Measurements from ENCODE around the gene MAGEA9B.
A peak's percentile ranks its signal among the peaks of the same experiment; 100 is the strongest.
"Not testable (repeated sequence)": the region's sequence is repeated elsewhere in the genome, so short reads cannot be mapped to it uniquely, and the experiment has no call there.

The MAGEA9B gene, protein sequence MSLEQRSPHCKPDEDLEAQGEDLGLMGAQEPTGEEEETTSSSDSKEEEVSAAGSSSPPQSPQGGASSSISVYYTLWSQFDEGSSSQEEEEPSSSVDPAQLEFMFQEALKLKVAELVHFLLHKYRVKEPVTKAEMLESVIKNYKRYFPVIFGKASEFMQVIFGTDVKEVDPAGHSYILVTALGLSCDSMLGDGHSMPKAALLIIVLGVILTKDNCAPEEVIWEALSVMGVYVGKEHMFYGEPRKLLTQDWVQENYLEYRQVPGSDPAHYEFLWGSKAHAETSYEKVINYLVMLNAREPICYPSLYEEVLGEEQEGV

DNA sequence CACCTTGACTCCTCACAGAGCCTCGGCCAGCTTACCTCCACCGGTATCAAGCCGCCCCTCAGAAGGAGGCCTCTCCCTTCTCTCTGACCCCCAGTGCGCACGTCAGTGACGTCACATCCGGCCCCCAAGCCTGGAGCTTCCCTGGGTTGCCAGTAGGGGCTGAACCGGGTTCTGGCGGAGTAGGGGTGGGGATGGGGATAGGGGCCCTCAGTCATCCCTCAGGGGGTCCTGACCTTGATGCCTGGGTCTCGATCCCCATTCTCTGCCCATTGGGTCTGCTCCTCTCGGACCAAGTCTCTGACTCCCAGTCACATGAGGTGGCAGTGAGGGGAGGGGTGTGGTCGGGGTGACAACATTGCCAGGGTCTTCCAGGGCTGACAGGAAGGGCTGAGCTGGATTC is at the start of gene MAGEA9B:
Gene MAGEA9B (minus strand): TSS at position 101 of the 400 bp plus-strand sequence. CDS start 4,280 bp downstream, outside the sequence.
- DNase-seq (ENCODE audit: low read depth) = not testable (repeated sequence)

DNA sequence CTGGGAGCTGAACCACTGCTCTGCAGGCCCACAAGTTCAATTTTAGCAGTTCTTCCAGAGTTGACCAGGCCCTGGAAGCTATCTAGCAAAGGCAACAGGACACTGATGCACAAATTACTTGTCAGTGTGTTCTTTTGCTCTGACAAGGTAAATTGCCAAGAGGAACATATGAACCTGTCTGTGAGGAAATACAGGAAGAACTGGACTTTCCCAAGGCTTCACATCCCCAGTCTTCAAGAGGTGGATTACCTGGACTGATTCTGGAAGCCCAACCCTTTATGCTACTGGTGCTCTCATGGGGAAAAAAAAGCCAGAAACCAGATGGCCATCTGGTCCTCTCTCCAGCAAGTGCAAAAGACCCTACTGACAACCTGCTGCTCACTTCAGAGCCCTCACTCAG is 46.3 kb upstream of the MAGEA9B start:
- no peak for DNase-seq (ENCODE audit: low read depth)

DNA sequence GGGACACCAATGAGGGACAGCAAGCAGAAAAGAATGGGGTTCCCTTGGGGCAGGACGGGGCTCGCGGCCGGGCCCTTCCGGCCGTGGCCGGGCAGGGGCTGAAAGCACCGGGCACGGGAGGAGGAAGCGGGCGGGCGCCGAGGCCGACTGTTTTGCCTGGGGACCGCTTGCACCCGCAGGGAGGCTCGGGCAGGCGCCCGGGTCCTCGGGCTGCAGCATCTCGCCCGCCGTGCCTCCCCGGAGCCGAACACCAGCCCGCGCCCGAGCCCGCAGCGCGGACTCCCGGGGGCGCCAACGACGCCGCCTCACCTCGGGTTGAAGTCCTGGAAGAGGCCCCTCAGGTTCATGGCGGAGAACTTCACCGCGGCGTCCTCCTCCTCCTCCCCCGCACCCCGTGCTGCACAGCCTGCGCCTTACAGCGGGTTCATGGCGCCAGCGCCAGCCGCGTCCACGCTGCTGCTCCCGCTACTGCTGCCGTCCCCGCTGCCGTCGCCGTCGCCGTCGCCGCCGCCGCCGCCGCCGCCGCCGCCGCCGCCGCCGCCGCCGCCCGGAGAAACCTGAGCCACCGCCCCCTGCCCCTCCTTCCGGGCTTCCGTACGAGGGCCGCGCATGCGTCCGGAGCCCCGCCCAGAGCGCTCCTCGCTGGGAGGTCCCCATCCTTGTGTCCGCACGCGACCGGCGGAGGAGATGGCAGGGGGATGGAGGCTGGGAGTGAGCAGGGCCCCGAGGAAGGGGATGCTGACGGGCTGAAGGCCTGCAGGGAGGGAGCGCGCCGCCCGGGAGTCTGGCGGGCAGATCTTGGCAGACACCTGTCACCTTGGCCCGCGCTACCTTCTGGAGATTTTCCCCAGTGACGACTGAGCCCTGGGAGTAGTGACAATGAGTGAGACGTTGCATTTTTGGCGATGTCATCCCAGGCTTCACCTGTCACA is 44.2 kb upstream of the MAGEA9B start, which contains the start of gene TMEM185A:
Gene TMEM185A (minus strand): TSS at position 559 of the 932 bp plus-strand sequence. CDS start 212 bp downstream, at position 347.
- DNase-seq (ENCODE audit: low read depth) = peak; percentile 52

DNA sequence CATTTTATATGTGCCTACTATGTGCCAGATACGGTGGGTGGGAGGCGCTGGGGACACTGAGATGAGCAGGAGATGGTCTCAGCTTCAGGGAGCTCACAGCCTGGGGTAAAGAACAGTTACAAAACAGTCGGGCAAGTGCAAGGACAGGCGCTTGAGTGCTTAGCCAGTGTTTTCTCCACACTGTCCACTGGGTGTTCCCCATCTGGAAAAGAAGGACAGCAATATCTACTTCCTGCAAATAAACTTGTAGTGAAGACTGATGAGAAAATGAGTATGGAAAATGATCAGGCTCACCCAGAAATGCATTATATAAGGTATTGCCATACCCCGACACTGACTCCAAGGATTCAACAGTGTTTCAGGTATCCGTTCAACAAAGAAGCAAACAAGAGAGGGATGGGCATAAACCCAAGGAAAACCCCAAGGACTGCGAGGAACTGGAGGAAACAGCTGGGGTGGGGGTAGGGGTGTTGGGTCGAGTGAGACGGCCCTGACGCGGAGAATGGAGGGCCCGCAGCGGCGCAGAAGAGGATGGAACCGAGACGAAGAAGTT is 43.5 kb upstream of the MAGEA9B start:
- DNase-seq (ENCODE audit: low read depth) = no peak

DNA sequence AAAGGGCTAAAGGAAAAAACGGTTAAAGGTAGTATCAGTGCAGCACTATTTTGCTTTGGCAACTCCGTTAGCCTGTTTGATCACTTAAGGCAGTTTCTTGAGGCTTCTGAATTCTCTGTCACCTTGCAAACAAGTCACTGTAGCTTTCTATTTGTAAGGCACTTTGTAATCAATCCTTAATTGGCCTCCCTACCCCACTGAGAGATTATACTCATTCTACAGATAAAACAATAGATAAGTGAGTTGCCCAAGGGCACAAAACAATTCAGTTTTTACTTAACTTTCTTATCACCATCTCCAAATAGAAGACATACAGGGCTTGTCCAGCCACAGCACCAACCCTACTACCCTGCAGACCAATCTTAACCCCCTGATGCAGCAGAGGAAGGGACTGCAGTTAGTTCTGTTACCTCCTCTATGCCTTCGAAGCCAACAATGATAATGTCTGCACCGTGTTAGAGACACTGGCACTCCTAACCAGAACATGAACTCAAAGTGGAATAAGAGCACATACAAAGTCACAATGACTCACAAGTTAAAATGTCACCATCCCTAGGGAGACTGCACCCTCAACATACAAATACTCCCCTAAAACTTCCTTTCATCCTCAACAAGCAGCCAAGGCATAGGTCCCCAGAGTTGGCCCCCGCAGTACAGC is 42.6 kb upstream of the MAGEA9B start:
- DNase-seq (ENCODE audit: low read depth) = no peak

DNA sequence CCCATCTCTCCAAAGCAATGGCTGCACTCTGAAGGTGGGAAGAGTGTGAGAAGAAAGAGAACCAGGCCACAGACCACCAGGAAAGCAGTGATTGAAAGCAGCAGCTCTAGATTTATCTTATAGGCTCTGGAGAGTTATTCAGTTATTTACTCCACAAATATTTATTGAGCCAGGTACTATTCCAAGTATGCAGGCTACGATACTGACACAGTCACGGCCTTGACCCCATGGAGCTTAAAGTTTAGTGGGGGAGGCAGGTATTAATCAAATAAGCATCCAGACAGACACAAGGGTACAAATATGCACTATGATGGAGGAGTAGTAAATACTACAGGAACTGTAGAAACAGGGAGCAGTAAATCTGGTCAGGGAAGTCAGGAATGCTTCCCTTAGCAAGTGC is 41.5 kb upstream of the MAGEA9B start:
- no peak for DNase-seq (ENCODE audit: low read depth)

DNA sequence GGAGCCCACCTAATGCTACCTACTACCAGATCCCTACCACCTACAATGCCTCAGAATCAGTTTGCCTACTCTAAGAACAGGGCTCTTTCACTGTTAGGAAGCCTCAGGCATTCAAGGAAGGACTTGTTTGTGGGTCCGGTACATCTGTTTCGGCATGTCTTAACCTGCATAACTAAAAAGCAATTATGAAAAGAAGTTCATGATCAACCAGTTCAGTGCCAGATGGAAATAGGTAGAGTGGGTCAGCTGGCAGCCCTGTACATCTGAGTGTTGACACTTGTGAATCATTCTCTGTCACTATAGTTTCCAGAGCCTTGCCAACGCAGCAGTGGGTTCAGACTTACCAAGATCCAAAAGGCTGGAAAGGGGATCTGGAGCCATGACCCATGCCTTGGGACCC is 41.0 kb upstream of the MAGEA9B start:
- DNase-seq (ENCODE audit: low read depth) = no peak

DNA sequence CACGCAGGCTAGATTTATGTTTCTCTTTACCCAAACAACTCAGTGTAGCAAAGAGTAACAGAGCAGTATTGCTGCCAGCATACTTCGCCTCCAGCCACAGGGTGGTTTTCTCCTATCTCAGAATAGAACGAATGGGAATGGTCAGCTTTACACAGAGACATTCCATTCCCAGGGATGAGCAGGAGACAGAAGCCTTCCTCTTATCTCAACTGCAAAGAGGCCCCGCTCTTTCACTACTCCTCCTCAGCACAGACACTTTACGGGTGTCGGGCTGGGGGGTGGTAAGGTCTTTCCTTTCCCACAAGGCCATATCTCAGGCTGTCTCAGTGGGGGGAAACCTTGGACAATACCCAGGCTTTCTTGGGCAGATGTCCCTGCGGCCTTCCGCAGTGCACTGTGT is 39.6 kb upstream of the MAGEA9B start:
- DNase-seq (ENCODE audit: low read depth) = not testable (repeated sequence)

DNA sequence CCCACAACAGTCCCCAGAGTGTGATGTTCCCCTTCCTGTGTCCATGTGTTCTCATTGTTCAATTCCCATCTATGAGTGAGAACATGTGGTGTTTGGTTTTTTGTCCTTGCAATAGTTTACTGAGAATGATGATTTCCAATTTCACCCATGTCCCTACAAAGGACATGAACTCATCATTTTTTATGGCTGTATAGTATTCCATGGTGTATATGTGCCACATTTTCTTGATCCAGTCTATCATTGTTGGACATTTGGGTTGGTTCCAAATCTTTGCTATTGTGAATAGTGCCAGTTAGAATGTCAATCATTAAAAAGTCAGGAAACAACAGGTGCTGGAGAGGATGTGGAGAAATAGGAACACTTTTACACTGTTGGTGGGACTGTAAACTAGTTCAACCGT is 32.4 kb upstream of the MAGEA9B start:
- DNase-seq (ENCODE audit: low read depth) = not testable (repeated sequence)

DNA sequence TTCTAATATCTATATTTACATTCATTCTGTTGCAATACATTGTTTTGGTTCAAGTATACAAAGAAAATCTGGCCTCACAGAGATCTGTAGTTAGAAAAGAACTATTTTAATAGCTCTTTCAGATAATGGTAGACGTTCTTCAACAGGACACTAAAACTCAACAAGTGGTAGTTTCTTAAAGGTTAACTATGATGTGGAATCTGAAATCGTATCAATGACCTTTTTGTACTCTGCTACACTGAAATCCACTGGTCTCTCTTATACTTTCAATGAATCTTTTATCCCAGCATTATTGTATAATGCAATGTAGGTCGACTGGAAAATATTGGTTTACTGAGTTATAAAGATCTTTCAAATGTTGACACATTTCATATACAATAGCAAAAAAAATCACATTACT is 31.6 kb upstream of the MAGEA9B start:
- DNase-seq (ENCODE audit: low read depth) = no peak

DNA sequence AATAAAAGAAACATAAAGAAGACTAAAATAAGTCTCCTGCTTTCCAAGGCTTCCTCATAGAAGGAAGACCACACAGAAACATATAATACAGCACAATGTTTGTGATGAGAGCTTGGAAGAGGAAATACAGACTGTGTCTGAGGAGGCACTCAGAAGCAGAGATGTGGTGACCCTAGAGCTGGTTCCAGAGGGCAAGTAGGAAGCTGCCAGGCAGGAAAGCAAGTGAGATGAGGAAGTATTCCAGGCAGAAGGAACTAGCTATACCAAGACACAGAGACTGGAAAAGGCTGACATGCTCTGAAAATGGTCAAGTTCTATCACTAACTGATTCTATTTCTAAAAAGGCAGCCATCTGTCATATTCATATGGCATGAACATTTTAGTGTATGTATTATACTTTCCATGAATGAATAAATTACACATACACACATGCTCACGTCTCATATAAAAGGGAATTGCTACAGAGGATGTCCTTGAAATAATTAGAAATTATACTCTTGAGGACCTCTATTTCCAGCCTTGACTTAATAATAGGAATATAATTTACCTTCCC is 24.4 kb upstream of the MAGEA9B start:
- no peak for DNase-seq (ENCODE audit: low read depth)

DNA sequence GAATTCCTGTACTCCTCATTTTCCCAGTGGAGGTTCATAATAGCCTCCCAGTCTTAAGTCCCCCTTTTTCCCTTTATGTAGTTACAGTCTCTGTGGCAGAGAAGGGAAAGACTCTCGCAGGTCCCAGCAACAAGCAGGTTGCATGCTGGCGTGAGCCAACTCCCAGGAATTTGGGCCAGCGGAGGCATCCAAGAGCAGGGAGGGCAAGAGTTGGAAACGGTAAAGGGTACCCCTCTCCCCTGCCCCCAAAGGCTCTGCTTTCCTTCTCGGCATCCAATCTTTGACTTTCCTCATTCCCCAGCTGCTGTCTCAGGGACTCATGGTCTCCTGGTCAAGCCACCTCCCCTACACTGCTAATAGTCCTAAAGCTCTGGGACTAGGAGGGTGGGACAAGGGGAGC is 23.3 kb upstream of the MAGEA9B start:
- no peak for DNase-seq (ENCODE audit: low read depth)

DNA sequence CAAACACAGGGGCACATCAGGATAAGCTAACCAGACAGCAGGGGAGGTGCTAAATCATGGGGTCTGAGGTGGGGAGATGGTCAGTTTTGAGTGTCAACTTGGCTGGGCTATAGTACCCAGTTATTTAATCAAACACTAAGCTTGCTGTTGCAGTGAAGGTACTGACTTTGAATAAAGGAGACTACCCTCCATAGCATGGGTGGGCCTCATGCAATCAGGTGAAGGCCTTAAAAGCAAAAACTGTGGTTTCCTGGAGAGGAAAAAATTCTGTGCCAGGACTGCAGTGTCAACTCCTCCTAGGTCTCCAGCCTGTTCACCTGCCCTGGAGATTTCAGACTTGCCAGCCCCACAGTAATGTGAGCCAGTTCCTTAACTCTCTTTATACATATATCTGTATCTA is 20.4 kb upstream of the MAGEA9B start:
- DNase-seq (ENCODE audit: low read depth) = no peak

DNA sequence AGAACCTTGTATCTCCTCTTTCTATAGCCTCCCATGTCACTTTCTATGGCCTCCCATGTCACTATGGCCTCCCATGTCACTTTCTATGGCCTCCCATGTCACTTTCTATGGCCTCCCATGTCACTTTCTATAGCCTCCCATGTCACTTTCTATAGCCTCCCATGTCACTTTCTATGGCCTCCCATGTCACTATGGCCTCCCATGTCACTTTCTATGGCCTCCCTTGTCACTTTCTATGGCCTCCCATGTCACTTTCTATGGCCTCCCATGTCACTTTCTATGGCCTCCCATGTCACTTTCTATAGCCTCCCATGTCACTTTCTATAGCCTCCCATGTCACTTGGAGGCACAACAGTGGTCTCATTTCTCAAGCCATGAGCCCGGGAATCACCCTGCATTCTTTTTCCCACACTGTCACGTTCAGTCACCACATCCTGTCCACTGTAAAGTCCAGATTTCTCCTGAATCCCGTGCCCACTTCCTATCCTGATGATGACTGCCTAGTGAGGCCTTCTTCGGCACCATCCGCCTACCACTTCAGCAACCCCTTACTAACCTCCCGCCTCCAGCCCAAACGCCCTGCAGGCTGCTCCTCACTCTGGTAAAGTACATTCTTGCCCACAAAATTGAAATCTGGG is 18.1 kb upstream of the MAGEA9B start:
- DNase-seq (ENCODE audit: low read depth) = not testable (repeated sequence)

DNA sequence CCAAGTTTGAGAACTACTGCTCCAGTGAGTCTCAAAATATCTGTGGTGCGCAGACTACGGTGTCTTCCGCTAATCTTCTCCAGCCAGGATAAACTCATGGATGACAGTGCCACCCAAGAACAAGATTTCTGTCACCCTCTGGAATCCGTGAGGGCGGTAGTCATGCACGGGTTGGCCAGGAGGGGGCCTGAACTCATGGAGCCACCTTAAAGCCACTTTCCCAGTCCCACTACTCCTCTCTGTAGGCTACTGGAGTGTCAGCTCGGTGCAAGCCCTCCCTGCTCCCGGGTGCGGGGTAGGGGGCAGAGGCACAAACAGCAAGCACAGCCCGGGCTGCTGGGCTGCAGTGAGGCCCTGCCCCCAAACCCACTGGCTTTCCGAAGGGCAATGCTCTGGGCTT is 11.3 kb upstream of the MAGEA9B start:
- DNase-seq (ENCODE audit: low read depth) = not testable (repeated sequence)

DNA sequence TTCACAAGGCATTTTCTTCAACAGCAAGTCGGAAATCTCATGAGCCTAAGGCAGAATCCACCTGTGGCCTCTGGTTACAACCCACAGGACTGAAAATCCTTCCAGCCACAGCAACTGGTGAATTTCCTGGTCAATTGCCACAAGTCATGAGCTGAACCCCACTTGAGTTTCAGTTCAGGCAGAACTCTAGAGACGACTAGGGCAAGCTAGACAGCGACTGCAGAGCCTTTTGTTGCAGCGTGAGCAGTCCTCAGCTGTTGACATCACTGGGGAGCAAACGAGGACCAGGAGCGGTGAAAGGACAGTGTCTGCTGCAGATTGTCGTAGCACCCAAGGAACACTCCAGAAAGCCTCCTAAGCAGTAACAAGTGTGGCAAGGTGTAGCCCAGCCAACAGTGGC is 8.7 kb upstream of the MAGEA9B start:
- DNase-seq (ENCODE audit: low read depth) = not testable (repeated sequence)

DNA sequence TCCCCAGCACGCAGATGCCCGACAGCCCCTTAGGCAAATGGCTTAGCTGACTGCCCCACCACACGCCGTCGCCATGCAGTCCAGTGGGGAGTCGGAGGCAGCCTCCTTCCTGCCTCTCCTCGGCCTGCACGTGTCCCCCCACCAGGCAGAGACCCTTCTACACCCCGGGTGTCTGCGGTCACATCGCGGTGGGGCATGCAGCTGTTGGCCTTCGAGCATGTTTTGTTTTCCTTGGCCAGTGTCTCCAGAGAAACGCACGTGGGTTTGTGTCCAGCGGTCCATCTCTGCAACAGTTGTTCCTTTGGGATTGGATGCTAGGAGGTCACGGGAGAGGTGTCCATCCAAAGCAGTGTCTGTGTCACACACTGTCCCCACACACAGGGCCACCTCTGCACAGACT is 8.0 kb upstream of the MAGEA9B start, which contains the start of gene HSFX2:
Gene HSFX2 (minus strand): TSS at position 101 of the 400 bp plus-strand sequence. CDS start 614 bp downstream, outside the sequence.
- DNase-seq (ENCODE audit: low read depth) = not testable (repeated sequence)

DNA sequence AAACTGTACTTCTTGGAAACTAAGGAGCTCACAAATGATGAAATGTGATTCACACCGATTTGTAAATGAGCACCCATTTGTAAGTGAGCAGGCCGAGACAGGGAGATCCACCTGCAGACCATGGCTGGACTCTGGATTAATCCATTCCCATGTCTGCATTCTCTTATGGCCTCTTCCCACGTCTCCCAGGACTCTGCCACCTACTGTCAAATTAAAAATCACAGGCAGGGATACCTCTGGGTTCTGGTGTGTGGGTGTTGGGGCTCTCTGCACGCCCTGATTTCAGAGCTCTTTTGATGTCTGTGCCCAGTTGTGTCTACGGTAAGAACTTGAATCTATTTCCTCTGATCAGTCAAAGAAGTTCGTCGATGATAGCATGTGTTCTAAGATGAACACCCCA is 3.7 kb upstream of the MAGEA9B start:
- DNase-seq (ENCODE audit: low read depth) = not testable (repeated sequence)

DNA sequence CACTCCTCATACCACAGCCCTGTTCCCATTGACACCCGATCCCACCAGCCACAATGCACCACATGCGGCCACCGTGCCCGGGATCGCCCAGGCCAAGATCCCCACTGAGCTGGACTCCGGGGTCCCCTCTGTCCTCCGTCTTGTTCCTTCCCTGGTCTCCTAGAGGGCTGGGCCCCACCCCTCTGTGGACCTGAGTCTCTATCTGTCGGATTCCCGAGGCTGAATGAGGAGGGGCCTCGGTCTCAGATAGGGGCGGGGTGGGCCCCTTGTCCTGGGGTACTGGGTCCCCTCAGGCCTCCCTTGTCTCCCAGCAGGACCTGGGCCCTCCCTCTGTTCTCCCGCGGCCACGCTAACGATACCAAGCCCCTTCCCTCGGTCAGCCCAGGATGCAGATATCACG is 1.6 kb downstream of the MAGEA9B start:
- DNase-seq (ENCODE audit: low read depth) = not testable (repeated sequence)

DNA sequence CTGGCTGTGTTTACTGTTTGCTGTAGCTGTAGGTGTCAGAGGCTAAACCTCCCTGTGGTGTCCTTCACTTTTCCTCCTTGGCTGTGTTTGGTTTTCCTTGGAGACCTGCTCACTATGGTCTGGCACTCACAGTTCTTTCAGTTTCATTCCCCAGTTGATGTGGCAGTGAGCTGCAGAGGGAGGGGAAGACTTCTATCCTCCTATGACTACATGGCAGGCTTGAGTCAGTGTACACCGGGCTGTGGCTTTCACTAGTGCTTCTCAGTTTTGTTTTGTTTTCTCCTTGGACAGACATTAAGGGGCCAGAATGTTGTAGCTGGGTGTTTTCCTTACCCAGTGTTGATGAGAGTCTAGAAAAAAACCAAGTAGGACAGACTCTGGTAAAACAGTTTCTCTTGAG is 13.8 kb downstream of the MAGEA9B start:
- not testable (repeated sequence) for DNase-seq (ENCODE audit: low read depth)

DNA sequence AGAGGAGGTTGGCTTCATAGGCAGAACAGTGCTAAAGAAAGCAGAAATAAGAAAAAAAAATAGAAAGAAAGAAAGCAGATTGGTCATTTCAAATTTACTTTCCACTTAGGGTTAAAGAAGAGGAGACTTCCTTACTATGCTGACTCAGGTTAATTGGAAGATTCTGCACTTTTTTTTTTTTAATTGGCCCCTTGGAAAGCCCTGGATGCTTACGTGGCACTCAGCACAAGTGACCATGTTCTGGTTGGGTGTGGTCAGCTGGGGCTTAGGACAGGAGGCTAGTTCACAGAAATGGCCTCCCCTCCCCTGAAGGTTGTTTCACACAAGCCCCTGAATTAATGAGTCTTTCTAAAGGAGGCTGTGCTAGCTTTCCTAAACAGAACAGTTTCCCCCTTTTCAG is 14.5 kb downstream of the MAGEA9B start:
- no peak for DNase-seq (ENCODE audit: low read depth)

All from stimulated activated CD8-positive, alpha-beta memory T cell treated with anti-CD3 and anti-CD28 coated beads, Interleukin-12 subunit alpha, Interleukin-12 subunit beta, amount 100 ng/mL, for 4 hours (primary cell).